Thoracic aorta (tissue), 2 donors: Measurements from ENCODE around the gene CTDP1. TPM values are rescaled to one million over a fixed set of nuclear protein-coding genes. Genes with fewer than 3 reads are reported as not detected.

ENCODE experiments used
- ATAC-seq: fragments of 150-250 bp; one replicate; pipeline ENCODE4 v1.8.0; 2017; ENCODE audit warnings: low read depth; ENCODE audit not compliant: insufficient number of reproducible peaks, low FRiP score
- DNase-seq: peaks from one replicate; pipeline ENCODE4 v3.0.0-alpha.2; 2020; ENCODE audit warnings: low spot score
- H3K27ac ChIP-seq, 2 donors: fragments of 200-600 bp; sonication (generic); 1 replicate in 1 of 2; 2 replicates in 1 of 2; pipeline ENCODE4 v1.5.1; 2016; ENCODE audit warnings: mild to moderate bottlenecking in 2 of 2, moderate library complexity in 2 of 2
- H3K27me3 ChIP-seq: fragments of 200-600 bp; sonication (generic); replicated peaks from 2 replicates; pipeline ENCODE4 v1.6.0; 2016; ENCODE audit warnings: mild to moderate bottlenecking; ENCODE audit not compliant: insufficient read depth
- H3K36me3 ChIP-seq: fragments of 200-600 bp; sonication (generic); one replicate; pipeline ENCODE4 v1.5.1; 2016
- H3K4me1 ChIP-seq, 2 donors: fragments of 200-600 bp; sonication (generic); 1 replicate in 1 of 2; 2 replicates in 1 of 2; pipeline versions ENCODE4 v1.5.1 to v1.6.0; 2016; ENCODE audit warnings: low read depth in 2 of 2, mild to moderate bottlenecking in 1 of 2; ENCODE audit not compliant: control insufficient read depth in 1 of 2
- H3K4me3 ChIP-seq: fragments of 200-600 bp; sonication (generic); 2 replicates; pipeline ENCODE4 v1.5.1; 2016; ENCODE audit warnings: mild to moderate bottlenecking
- H3K9me3 ChIP-seq: fragments of 200-600 bp; sonication (generic); 2 replicates; pipeline ENCODE4 v1.5.1; 2016
- CTCF ChIP-seq: fragments of 200-600 bp; sonication (generic); IDR thresholded peaks from one replicate; pipeline ENCODE4 v1.5.1; 2019; ENCODE audit warnings: antibody characterized with exemption
- total RNA-seq, 2 donors: library from RNA; depleted of rRNA; stranded (reverse); fragments of >200 nt; gene quantifications; one replicate each; pipeline versions ENCODE4 v1.1.0 to v1.2.3, GENCODE V29; 2016

CTDP1 gene
- total RNA-seq, 2 donors from 2014 or later: 25.0 to 28.0 TPM

GRCh38 chr18:79802298-79802697 is 122.7 kb downstream of the CTDP1 start:
- Histone ChIP-seq H3K4me3 (no peak overlapping the region), H3K4me1 (peaks cover 0 to 4% of the 10 kb centered on the region in 2 donors), H3K27ac (no peak overlapping the region), H3K9me3 (no peaks in the 10 kb centered on the region), H3K36me3 (no peaks in the 10 kb centered on the region), H3K27me3 (peaks cover 9% of the 10 kb centered on the region)
- no peak for TF ChIP-seq CTCF
- ATAC-seq: no peak
- DNase-seq: no peak

GRCh38 chr18:79803611-79804051 is 124.0 kb downstream of the CTDP1 start:
- DNase-seq (no peak), ATAC-seq (no peak)
- H3K36me3 ChIP-seq: no peaks in the 10 kb centered on the region
- no peak for TF ChIP-seq CTCF
- H3K4me1 ChIP-seq: peaks cover 0 to 2% of the 10 kb centered on the region in 2 donors
- H3K27me3 ChIP-seq: peaks cover 9% of the 10 kb centered on the region
- H3K4me3 ChIP-seq: no peak overlapping the region
- no peak overlapping the region for H3K27ac ChIP-seq
- H3K9me3 ChIP-seq: no peaks in the 10 kb centered on the region

Other genes starting within 250 kb of the CTDP1 start
- 1 to 10 TPM in 1 of 2 donors, not detected in 1; 1.5 TPM for gene KCNG2, start 118.1 kb downstream of the CTDP1 start, total RNA-seq